HTERT RPE-1 (cell line): ENCODE data around the gene CAMK1G.

Experiments used
- in situ Hi-C: fragments of 300-500 bp; cut with MboI; formaldehyde crosslinking; loops from 4 replicates; pipeline ENCODE4 v1.14.3; 2020; ENCODE audit warnings: low sequenced_read_pairs

Gene CAMK1G

GRCh38 chr1:209583408-209583807 is at the start of gene CAMK1G:
CAMK1G (plus strand) TSS chr1:209583714; CDS start chr1:209594984, 11,270 bp downstream.
- in situ Hi-C loops: no loop called here

DNA sequence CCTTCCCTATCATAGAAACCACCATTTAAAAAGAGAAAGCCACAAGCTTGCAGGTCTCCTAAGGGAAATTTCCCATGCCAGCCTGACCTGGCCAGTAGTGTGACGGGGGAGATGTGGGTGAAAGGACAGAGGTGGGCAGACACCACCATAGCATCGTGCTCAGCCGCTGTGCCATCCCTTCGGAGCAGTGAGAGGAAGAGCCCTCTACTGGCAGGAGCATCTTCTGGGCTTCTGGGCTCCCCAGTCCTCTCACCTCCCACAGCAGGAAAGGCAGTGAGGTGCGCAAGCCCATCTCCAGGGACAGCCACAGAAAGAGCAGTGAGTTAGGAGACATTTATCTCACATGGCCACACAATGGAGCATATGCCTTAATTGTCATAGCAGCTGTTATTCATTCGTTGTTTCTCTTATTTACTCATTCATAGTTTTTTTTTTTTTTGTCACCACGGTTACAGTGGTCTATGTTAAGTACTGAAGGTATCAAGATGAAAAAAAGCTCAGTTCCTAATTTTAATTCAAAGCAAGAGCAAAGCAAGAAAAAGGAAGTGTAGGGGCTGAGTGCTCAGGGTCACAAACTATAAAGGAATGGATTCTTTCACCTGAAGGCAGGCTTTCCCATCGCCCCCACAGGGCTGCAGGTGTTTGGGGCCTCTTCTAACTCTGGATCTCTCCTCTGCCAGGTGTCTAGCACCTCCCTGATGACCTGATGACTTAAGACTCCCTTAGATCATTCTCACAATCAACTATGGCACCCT is 48.8 kb upstream of the CAMK1G start:
- in situ Hi-C loops: no loop called here

DNA sequence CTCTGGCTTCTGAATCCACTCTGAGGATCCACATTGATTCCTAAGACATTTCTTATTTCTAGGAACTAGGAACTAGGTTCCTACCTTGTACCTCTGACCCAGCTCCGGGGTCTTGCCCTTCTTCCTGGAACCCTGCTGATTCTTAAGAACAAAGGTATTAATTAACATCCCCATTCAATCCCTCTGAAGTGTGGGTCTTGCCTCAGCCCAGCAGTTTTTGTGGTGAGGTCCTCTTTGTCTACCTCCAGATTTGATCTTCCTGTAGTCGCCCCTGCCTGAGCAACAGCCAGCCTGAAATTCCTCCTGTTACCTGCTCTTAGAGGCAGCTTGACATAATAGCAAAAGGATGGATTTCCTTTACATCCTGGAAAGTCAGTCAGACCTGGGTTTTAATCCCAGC is 46.7 kb upstream of the CAMK1G start:
- in situ Hi-C loops: no loop called here

DNA sequence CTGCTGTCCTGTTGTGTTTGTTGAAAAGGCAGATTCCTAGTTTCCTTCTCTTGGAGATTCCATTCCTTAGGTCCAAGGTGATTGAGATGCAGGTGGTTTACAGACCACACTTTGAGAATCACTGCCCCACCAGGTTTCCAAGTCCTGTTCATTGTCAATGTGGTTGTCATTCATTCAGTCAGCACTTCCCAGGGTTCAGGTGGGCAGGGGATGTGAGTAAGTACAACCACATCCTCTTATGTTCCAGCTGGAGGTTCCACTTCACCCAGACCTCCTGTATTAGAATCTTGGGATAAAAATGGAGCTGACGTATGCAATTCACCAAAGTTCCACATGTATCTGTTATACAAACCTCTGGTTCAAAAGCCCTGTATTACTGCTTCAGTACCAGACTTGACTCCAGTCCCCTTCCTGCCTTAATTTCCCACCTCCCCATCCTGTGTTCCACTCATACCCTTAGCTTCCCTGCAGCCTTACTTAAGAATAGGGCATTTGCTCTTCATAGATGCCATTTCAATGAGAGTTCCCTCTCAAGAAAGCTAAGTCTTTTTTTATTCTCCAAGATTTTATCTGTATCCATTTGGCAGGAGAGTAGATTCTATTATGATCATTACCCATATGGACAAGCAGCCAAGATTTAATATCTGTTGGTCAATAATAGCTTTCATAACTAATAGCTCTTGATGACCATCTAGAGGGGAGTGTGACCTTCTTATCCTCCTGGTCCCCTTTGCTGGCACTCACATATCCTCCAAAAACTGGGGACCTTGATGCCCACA is 46.0 kb upstream of the CAMK1G start:
- in situ Hi-C loops: no loop called here

DNA sequence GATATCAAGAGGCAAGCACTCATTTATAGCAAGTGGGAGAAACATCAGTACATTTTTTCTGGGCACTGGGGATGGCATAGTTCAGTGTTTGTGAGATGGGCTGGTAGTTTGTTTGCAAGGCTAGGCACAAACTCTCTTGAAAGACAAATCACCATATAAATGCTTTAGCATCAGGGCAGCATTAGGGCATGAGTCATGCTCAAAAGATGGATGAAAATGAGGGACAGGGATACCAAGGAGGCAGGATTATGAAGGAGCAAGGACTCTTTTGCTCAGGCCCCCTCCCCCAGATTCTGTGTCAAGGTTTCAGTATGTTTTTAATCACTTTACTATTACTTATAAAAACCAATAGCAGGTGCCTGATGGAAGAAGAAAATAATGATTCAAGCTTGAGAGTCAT is 43.9 kb upstream of the CAMK1G start:
- in situ Hi-C loops: no loop called here

DNA sequence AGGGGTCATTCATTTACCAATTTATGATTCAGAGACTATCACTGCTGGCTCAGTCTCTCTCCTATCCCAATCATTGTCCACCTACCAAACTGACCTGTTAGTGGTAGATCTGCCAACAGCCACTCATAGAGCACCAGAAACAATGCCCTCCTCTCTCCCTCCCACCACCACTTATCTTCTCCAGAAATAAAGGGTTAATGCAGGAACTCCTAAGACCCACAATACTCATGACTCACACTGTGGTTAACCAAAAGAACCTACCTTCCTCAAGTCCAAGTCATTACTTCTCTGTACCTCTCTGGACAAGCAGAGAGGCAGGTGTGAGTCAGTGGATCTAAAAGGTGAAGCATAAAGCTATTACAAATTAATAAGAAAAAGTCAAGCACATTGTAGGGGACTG is 40.9 kb upstream of the CAMK1G start:
- in situ Hi-C loops: no loop called here

- in situ Hi-C loops: no loop called here
Observed at GRCh38 chr1:209544098-209544497, 39.4 kb upstream of the CAMK1G start.

- in situ Hi-C loops: no loop called here
Observed at GRCh38 chr1:209545423-209545822, 38.1 kb upstream of the CAMK1G start.

GRCh38 chr1:209546390-209547085 is 37.0 kb upstream of the CAMK1G start:
- in situ Hi-C loops: no loop called here

- in situ Hi-C loops: no loop called here
Observed at GRCh38 chr1:209547626-209548025, 35.9 kb upstream of the CAMK1G start.

- in situ Hi-C loops: no loop called here
Observed at GRCh38 chr1:209549443-209550205, 33.9 kb upstream of the CAMK1G start.

DNA sequence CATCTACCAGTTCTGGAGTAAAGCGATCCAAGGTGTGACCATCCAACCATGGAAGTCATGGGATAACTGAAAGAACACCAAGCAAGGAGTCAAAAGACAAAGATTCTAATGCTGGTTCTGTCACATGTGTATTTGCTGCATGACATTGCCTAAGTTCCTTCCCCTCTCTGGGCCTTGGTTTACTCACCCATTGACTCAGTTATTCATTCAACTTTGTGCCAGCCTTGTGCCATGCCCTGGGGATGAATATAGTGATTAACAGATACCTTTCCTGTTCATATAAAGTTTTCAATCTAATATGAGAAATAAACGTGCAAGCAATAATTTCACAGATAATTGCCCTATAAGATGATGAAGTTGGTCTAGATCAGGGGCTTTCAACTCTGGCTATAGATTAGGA is 33.0 kb upstream of the CAMK1G start:
- in situ Hi-C loops: no loop called here

DNA sequence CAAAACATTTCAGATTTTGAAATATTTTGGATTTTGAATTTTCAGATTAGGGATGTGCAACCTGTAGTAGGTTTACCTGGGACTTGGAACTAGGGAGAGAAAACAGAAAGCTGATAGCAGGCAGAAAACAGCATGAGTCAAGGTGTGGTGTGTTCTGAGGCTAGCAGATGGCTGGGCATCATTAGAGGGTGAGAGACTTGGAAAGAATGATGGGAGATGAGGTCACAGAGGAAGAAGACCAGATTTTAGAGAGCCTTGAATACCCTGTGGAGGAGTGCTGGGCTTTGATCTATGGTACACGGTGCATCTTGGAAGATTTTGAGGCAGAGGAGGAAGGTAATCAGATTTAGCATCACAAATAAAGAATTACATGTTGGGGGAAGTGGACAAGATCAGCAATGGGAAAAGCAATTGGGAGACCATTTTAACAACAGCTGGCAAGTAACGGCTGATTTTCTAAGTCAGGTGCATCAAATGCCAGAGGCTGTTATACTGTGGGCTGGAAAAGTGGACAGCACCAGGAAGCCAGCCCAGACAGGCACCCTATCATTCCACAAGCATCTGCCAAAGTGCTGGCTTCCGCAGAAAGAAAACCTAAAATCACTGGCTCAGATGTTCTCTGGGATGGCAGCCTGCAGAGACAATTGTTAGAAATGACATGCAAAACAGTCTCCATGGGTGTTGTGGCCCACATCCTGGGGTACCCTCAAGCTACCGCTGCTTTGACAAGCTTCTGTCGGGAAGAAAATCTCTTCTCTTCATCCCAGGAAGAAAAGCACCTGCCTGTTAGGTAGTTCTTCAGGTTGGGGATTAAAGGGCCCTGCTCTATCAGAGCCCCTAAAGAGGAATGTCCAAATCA is 30.9 kb upstream of the CAMK1G start:
- in situ Hi-C loops: no loop called here

- in situ Hi-C loops: no loop called here
Observed at GRCh38 chr1:209554761-209555611, 28.5 kb upstream of the CAMK1G start.

GRCh38 chr1:209556162-209556690 is 27.3 kb upstream of the CAMK1G start:
- in situ Hi-C loops: no loop called here

GRCh38 chr1:209557221-209557620 is 26.3 kb upstream of the CAMK1G start:
- in situ Hi-C loops: no loop called here

- in situ Hi-C loops: no loop called here
Observed at GRCh38 chr1:209560529-209560928, 23.0 kb upstream of the CAMK1G start.

GRCh38 chr1:209560952-209561351 is 22.6 kb upstream of the CAMK1G start:
- in situ Hi-C loops: no loop called here

- in situ Hi-C loops: no loop called here
Observed at GRCh38 chr1:209561532-209561931, 22.0 kb upstream of the CAMK1G start.
